Measurements from ENCODE around the gene AKAP3. TPM values are rescaled to one million over a fixed set of nuclear protein-coding genes. Genes with fewer than 3 reads are reported as not detected.
A peak's percentile ranks its signal among the peaks of the same experiment; 100 is the strongest.

The AKAP3 gene
- polyA plus RNA-seq, 1 experiment = 0.98 TPM

GRCh38 chr12:4584896-4585295 is 64.0 kb downstream of the AKAP3 start:
- Histone ChIP-seq H3K4me3 (ENCODE audit: low read depth, low read length) (no peak overlapping the region), H3K36me3 (ENCODE audit: control insufficient read depth, insufficient read depth, low read length) (no peaks in the 10 kb centered on the region), H3K27me3 (ENCODE audit: control insufficient read depth, insufficient read depth, low read length) (0 out of 2 replicates have a peak, but pooled peaks cover 1% of the 10 kb centered on the region)
- CTCF ChIA-PET = no interaction called here
- POLR2A ChIA-PET = no interaction called here
- no peak for DNase-seq (ENCODE audit: low read depth)
- no peak for TF ChIP-seq CTCF (IDR thresholded peaks at IDR 0.05; ENCODE audit: insufficient read depth, low read depth, low read length)

- no peaks in the 10 kb centered on the region for H3K36me3 ChIP-seq (ENCODE audit: control insufficient read depth, insufficient read depth, low read length)
- ChIA-PET POLR2A (no interaction called here), CTCF (interaction anchor here (0.9 kb wide), 1 partner anchor 25 kb away, joined by 3 read pairs; no protein-coding TSS in a partner anchor)
- no peak for DNase-seq (ENCODE audit: low read depth)
- no peak for TF ChIP-seq CTCF (IDR thresholded peaks at IDR 0.05; ENCODE audit: insufficient read depth, low read depth, low read length)
- no peak overlapping the region for H3K4me3 ChIP-seq (ENCODE audit: low read depth, low read length)
- 0 out of 2 replicates have a peak, but pooled peaks cover 1% of the 10 kb centered on the region for H3K27me3 ChIP-seq (ENCODE audit: control insufficient read depth, insufficient read depth, low read length)
Measured at GRCh38 chr12:4584281-4584680, 64.6 kb downstream of the AKAP3 start.

- H3K36me3 ChIP-seq (ENCODE audit: control insufficient read depth, insufficient read depth, low read length) = no peaks in the 10 kb centered on the region
- no peak for TF ChIP-seq CTCF (IDR thresholded peaks at IDR 0.05; ENCODE audit: insufficient read depth, low read depth, low read length)
- 0 out of 2 replicates have a peak, but pooled peaks cover 1% of the 10 kb centered on the region for H3K27me3 ChIP-seq (ENCODE audit: control insufficient read depth, insufficient read depth, low read length)
- ChIA-PET POLR2A (no interaction called here), CTCF (interaction anchor here (0.6 to 1.7 kb wide), 4 partner anchors 20 to 179 kb away, joined by 3 to 7 read pairs (median 4); partner anchors contain the start of gene FGF6)
- no peak overlapping the region for H3K4me3 ChIP-seq (ENCODE audit: low read depth, low read length)
- DNase-seq (ENCODE audit: low read depth) = no peak
Measured at GRCh38 chr12:4580281-4580688, 68.6 kb downstream of the AKAP3 start.

GRCh38 chr12:4579305-4580102 is 69.3 kb downstream of the AKAP3 start:
- TF ChIP-seq CTCF (IDR thresholded peaks at IDR 0.05; ENCODE audit: insufficient read depth, low read depth, low read length) = peak; percentile 29; the same call in 1 of the 2 replicates
- POLR2A ChIA-PET = no interaction called here
- Histone ChIP-seq H3K36me3 (ENCODE audit: control insufficient read depth, insufficient read depth, low read length) (no peaks in the 10 kb centered on the region), H3K27me3 (ENCODE audit: control insufficient read depth, insufficient read depth, low read length) (0 out of 2 replicates have a peak, but pooled peaks cover 1% of the 10 kb centered on the region), H3K4me3 (ENCODE audit: low read depth, low read length) (no peak overlapping the region)
- CTCF ChIA-PET = interaction anchor here (1.4 to 1.6 kb wide), 3 partner anchors 21 to 180 kb away, joined by 3 to 6 read pairs (median 4); no protein-coding TSS in a partner anchor
- DNase-seq (ENCODE audit: low read depth) = no peak

GRCh38 chr12:4572680-4573079 is 76.2 kb downstream of the AKAP3 start:
- Histone ChIP-seq H3K36me3 (ENCODE audit: control insufficient read depth, insufficient read depth, low read length) (no peaks in the 10 kb centered on the region), H3K4me3 (ENCODE audit: low read depth, low read length) (no peak overlapping the region), H3K27me3 (ENCODE audit: control insufficient read depth, insufficient read depth, low read length) (no peaks in the 10 kb centered on the region)
- ChIA-PET POLR2A (no interaction called here), CTCF (interaction anchor here (0.9 kb wide), 1 partner anchor 21 kb away, joined by 4 read pairs; no protein-coding TSS in a partner anchor)
- no peak for DNase-seq (ENCODE audit: low read depth)
- TF ChIP-seq CTCF (IDR thresholded peaks at IDR 0.05; ENCODE audit: insufficient read depth, low read depth, low read length) = no peak

All from BJ (cell line).